Hepatocyte (in vitro differentiated cells): ENCODE measurements around the gene KCNJ12. TPM values are rescaled to one million over a fixed set of nuclear protein-coding genes. Genes with fewer than 3 reads are reported as not detected.

Source experiments
- DNase-seq: peaks from one replicate; pipeline ENCODE4 v3.0.0-alpha.2; 2016; ENCODE audit warnings: low spot score
- H2AFZ ChIP-seq: fragments of 200-600 bp; sonication (generic); 2 replicates; pipeline ENCODE4 v1.6.0; 2016; ENCODE audit warnings: antibody characterized with exemption, mild to moderate bottlenecking
- H3K27ac ChIP-seq: fragments of 200-600 bp; sonication (generic); 2 replicates; pipeline ENCODE4 v1.5.1; 2016; ENCODE audit warnings: mild to moderate bottlenecking
- H3K27me3 ChIP-seq: fragments of 200-600 bp; sonication (generic); 2 replicates; pipeline ENCODE4 v1.6.1; 2016
- H3K36me3 ChIP-seq: fragments of 200-600 bp; sonication (generic); replicated peaks from 2 replicates; pipeline ENCODE4 v1.5.1; 2016; ENCODE audit warnings: low read depth; ENCODE audit not compliant: insufficient read depth
- H3K4me1 ChIP-seq: fragments of 200-600 bp; sonication (generic); 2 replicates; pipeline ENCODE4 v1.5.1; 2016; ENCODE audit warnings: mild to moderate bottlenecking, moderate library complexity; ENCODE audit not compliant: insufficient read depth
- H3K4me2 ChIP-seq: fragments of 200-600 bp; sonication (generic); 2 replicates; pipeline ENCODE4 v1.6.0; 2016
- H3K4me3 ChIP-seq: fragments of 200-600 bp; sonication (generic); 2 replicates; pipeline ENCODE4 v1.5.1; 2016; ENCODE audit warnings: mild to moderate bottlenecking
- H3K79me2 ChIP-seq: fragments of 200-600 bp; sonication (generic); 2 replicates; pipeline ENCODE4 v1.6.0; 2017; ENCODE audit warnings: mild to moderate bottlenecking
- H3K9me2 ChIP-seq: fragments of 200-600 bp; sonication (generic); replicated peaks from 2 replicates; pipeline ENCODE4 v1.6.0; 2017; ENCODE audit warnings: mild to moderate bottlenecking; ENCODE audit not compliant: insufficient read depth
- H3K9me3 ChIP-seq: fragments of 200-600 bp; sonication (generic); 2 replicates; pipeline ENCODE4 v1.5.1; 2016; ENCODE audit warnings: low read depth, mild to moderate bottlenecking
- H4K20me1 ChIP-seq: fragments of 200-600 bp; sonication (generic); 2 replicates; pipeline ENCODE4 v1.6.0; 2016; ENCODE audit warnings: mild to moderate bottlenecking; ENCODE audit not compliant: insufficient read depth, poor library complexity, severe bottlenecking
- CTCF ChIP-seq: fragments of 200-600 bp; sonication (generic); IDR thresholded peaks from 2 replicates; pipeline ENCODE4 v1.5.1; 2016; ENCODE audit warnings: antibody characterized with exemption, mild to moderate bottlenecking; ENCODE audit not compliant: poor library complexity
- EZH2 ChIP-seq: fragments of 200-600 bp; sonication (generic); IDR thresholded peaks from 2 replicates; pipeline ENCODE4 v1.6.1; 2016; ENCODE audit warnings: antibody characterized with exemption, mild to moderate bottlenecking, borderline replicate concordance
- EZH2phosphoT487 ChIP-seq: fragments of 200-600 bp; sonication (generic); IDR thresholded peaks from one replicate; pipeline ENCODE4 v1.6.1; 2018; ENCODE audit warnings: antibody characterized with exemption, mild to moderate bottlenecking, low read depth, moderate library complexity; ENCODE audit not compliant: unreplicated experiment, severe bottlenecking
- WGBS: methylation state at CpG from one replicate; pipeline ENCODE4 v1.1.6; 2016; ENCODE audit warnings: low lambda C conversion rate; ENCODE audit errors: missing lambda C conversion rate; 5-methylcytosine and 5-hydroxymethylcytosine counted together
- polyA plus RNA-seq: library from polyadenylated mRNA; unstranded; fragments of >200 nt; fragmentation: Nextera tagmentation; extraction: Ambion mirVana; gene quantifications from 2 replicates; pipeline ENCODE4 v1.2.1, GENCODE V29; 2016
- total RNA-seq: library from RNA; depleted of rRNA; stranded (reverse); fragments of >200 nt; gene quantifications from 2 replicates; pipeline ENCODE4 v1.2.3, GENCODE V29; 2014

KCNJ12 gene
- total and polyA plus RNA-seq, 2 experiments from 2014 or later: 0.15 to 0.73 TPM

GRCh38 chr17:21358682-21359482, 17.3 kb upstream of the KCNJ12 start:
- no peaks in the 10 kb centered on the region for H3K9me3 ChIP-seq
- H4K20me1 ChIP-seq: no peaks in the 10 kb centered on the region
- no peak overlapping the region for H3K27ac ChIP-seq
- TF ChIP-seq EZH2phosphoT487 (no peak), CTCF (no peak), EZH2 (no peak)
- WGBS: 59% methylated on average over 12 of the region's 12 CpGs
- H3K79me2 ChIP-seq: no peaks in the 10 kb centered on the region
- H2AFZ ChIP-seq: no peak overlapping the region
- H3K27me3 ChIP-seq: no peaks in the 10 kb centered on the region
- H3K4me3 ChIP-seq: no peak overlapping the region
- H3K4me1 ChIP-seq: peaks cover 3% of the 10 kb centered on the region
- no peak overlapping the region for H3K4me2 ChIP-seq
- no peaks in the 10 kb centered on the region for H3K36me3 ChIP-seq
- no peaks in the 10 kb centered on the region for H3K9me2 ChIP-seq
- DNase-seq: peak; percentile 48

- no peak overlapping the region for H3K4me3 ChIP-seq
- no peak overlapping the region for H3K4me2 ChIP-seq
- TF ChIP-seq CTCF: no peak
- no peak for TF ChIP-seq EZH2phosphoT487
- TF ChIP-seq EZH2: no peak
- no peak overlapping the region for H3K27ac ChIP-seq
- DNase-seq: no peak
- H3K9me3 ChIP-seq: no peaks in the 10 kb centered on the region
- H3K36me3 ChIP-seq: no peaks in the 10 kb centered on the region
- H2AFZ ChIP-seq: no peak overlapping the region
- H3K79me2 ChIP-seq: no peaks in the 10 kb centered on the region
- WGBS: 91% methylated on average over 9 of the region's 9 CpGs
- H3K9me2 ChIP-seq: no peaks in the 10 kb centered on the region
- H3K27me3 ChIP-seq: no peaks in the 10 kb centered on the region
- no peaks in the 10 kb centered on the region for H4K20me1 ChIP-seq
- H3K4me1 ChIP-seq: peaks cover 3% of the 10 kb centered on the region
Measured at GRCh38 chr17:21359483-21359840, 16.7 kb upstream of the KCNJ12 start.

- Histone ChIP-seq H4K20me1 (no peaks in the 10 kb centered on the region), H2AFZ (no peak overlapping the region), H3K27me3 (no peaks in the 10 kb centered on the region), H3K4me2 (no peak overlapping the region), H3K4me1 (peaks cover 3% of the 10 kb centered on the region), H3K36me3 (no peaks in the 10 kb centered on the region), H3K4me3 (no peak overlapping the region), H3K9me3 (no peaks in the 10 kb centered on the region), H3K79me2 (no peaks in the 10 kb centered on the region), H3K9me2 (no peaks in the 10 kb centered on the region), H3K27ac (no peak overlapping the region)
- WGBS: 50% methylated on average over 7 of the region's 7 CpGs
- TF ChIP-seq CTCF (no peak), EZH2 (no peak), EZH2phosphoT487 (no peak)
- no peak for DNase-seq
Measured at GRCh38 chr17:21360048-21360447, 16.1 kb upstream of the KCNJ12 start.
